PC-3 (cell line): ENCODE results near the gene CFHR4. TPM values are rescaled to one million over a fixed set of nuclear protein-coding genes. Genes with fewer than 3 reads are reported as not detected.
"Not testable (repeated sequence)": the region's sequence is repeated elsewhere in the genome, so short reads cannot be mapped to it uniquely, and the experiment has no call there.

Experiments used
- ATAC-seq: fragments of 200-7000 bp; cut with Tn5 transposase; 2 replicates; pipeline ENCODE4 v1.9.1; 2020; ENCODE audit warnings: mild to moderate bottlenecking, moderate library complexity
- BruUV-seq: library from RNA; stranded (reverse); fragments of 400-500 nt; replicated peaks from 2 replicates; lab custom pipeline; 2021; lab: Mats Ljungman, UMichigan
- CTCF ChIA-PET: fragments of 300-600 bp; sonication (Branson Sonifier 250); formaldehyde crosslinking; loops from one replicate; lab custom pipeline; 2022; ENCODE audit warnings: antibody characterized with exemption; lab: Charles Lee
- POLR2A ChIA-PET: fragments of 300-600 bp; sonication (Branson Sonifier 250); formaldehyde crosslinking; loops from one replicate; lab custom pipeline; 2022; ENCODE audit warnings: antibody characterized with exemption; ENCODE audit not compliant: unreplicated experiment; lab: Charles Lee
- DNase-seq: peaks from one replicate; pipeline ENCODE4 v3.0.0-alpha.2; 2015
- H2AFZ ChIP-seq: fragments of 300-600 bp; sonication (generic); 2 replicates; pipeline ENCODE4 v1.6.0; 2016; ENCODE audit warnings: antibody characterized with exemption, low read length
- H3F3A ChIP-seq: fragments of 300-600 bp; sonication (generic); one replicate; pipeline ENCODE4 v1.6.0; 2017; ENCODE audit warnings: antibody characterized with exemption, low read length, control low read depth, mild to moderate bottlenecking; ENCODE audit not compliant: unreplicated experiment
- H3K27ac ChIP-seq: fragments of 300-600 bp; sonication (generic); 2 replicates; pipeline ENCODE4 v1.5.1; 2016; ENCODE audit warnings: mild to moderate bottlenecking, low read length
- H3K27me3 ChIP-seq: fragments of 300-600 bp; sonication (generic); 2 replicates; pipeline ENCODE4 v1.6.1; 2016; ENCODE audit warnings: low read length, mixed read lengths
- H3K36me3 ChIP-seq: fragments of 300-600 bp; sonication (generic); 2 replicates; pipeline ENCODE4 v1.6.1; 2016; ENCODE audit warnings: low read depth, mixed run types, low read length, mixed read lengths
- H3K4me1 ChIP-seq: fragments of 300-600 bp; sonication (generic); 2 replicates; pipeline ENCODE4 v1.5.1; 2016; ENCODE audit warnings: low read length; ENCODE audit not compliant: insufficient read depth
- H3K4me2 ChIP-seq: fragments of 300-600 bp; sonication (generic); 2 replicates; pipeline ENCODE4 v1.6.0; 2016; ENCODE audit warnings: low read length
- H3K4me3 ChIP-seq: fragments of 300-600 bp; sonication (generic); 2 replicates; pipeline ENCODE4 v1.5.1; 2016; ENCODE audit warnings: mild to moderate bottlenecking, low read length, mixed read lengths
- H3K79me2 ChIP-seq: fragments of 300-600 bp; sonication (generic); 2 replicates; pipeline ENCODE4 v1.6.1; 2017; ENCODE audit warnings: low read length, mixed read lengths
- H3K9ac ChIP-seq: fragments of 300-600 bp; sonication (generic); 2 replicates; pipeline ENCODE4 v1.6.0; 2016; ENCODE audit warnings: mild to moderate bottlenecking, low read length
- H3K9me2 ChIP-seq: fragments of 300-600 bp; sonication (generic); replicated peaks from 2 replicates; pipeline ENCODE4 v1.6.1; 2016; ENCODE audit warnings: mixed run types, low read length, mixed read lengths
- H3K9me3 ChIP-seq: fragments of 300-600 bp; sonication (generic); 2 replicates; pipeline ENCODE4 v1.6.1; 2016; ENCODE audit warnings: low read length, mixed read lengths
- H4K20me1 ChIP-seq: fragments of 300-600 bp; sonication (generic); 2 replicates; pipeline ENCODE4 v1.6.1; 2016; ENCODE audit warnings: low read length, mixed read lengths
- EZH2 ChIP-seq: fragments of 300-600 bp; sonication (generic); IDR thresholded peaks from one replicate; pipeline ENCODE4 v1.6.1; 2017; ENCODE audit warnings: antibody characterized with exemption, mild to moderate bottlenecking, low read length; ENCODE audit not compliant: unreplicated experiment
- EZH2phosphoT487 ChIP-seq: fragments of 300-600 bp; sonication (generic); IDR thresholded peaks from 2 replicates; pipeline ENCODE4 v1.6.1; 2018; ENCODE audit warnings: mild to moderate bottlenecking, antibody characterized with exemption, low read length, borderline replicate concordance
- intact Hi-C: fragments of 100-400 bp; cut with micrococcal nuclease; formaldehyde crosslinking; loops from 2 replicates; pipeline ENCODE4 v1.9.0; 2023
- total RNA-seq: library from RNA; depleted of rRNA; stranded (reverse); fragments of >200 nt; gene quantifications from 2 replicates; pipeline ENCODE4 v1.2.3, GENCODE V29; 2014
- TF ChIP-seq, protein P1 (sequence below): fragments of 300-600 bp; sonication (generic); conservative IDR thresholded peaks from 2 replicates; pipeline ENCODE4 v1.5.1; 2017; ENCODE audit warnings: antibody characterized with exemption, low read depth, mild to moderate bottlenecking, low read length

Gene CFHR4
- total RNA-seq, 1 experiment from 2014 or later, result not detected

DNA sequence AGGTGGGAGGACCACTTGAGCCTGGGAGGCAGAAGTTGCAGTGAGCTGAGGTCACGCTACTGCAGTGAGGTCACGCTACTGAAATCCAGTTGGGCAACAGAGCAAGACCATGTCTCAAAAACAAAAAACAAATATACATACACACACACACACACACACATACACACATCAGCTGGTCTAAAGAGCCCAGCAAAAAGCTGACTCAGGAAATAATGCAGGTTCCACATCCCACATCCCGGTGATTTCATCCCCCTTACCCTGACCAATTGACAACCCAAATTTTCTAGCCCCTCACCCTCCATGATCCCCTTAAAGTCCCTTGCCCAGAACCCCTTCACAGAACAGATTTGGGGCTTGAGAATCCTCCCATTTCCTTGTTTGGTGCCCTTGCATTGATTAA lies 11.9 kb upstream of the CFHR4 start:
- BruUV-seq, result no TSS peak
- ATAC-seq, result no peak
- H4K20me1 ChIP-seq, result no peaks in the 10 kb centered on the region

DNA sequence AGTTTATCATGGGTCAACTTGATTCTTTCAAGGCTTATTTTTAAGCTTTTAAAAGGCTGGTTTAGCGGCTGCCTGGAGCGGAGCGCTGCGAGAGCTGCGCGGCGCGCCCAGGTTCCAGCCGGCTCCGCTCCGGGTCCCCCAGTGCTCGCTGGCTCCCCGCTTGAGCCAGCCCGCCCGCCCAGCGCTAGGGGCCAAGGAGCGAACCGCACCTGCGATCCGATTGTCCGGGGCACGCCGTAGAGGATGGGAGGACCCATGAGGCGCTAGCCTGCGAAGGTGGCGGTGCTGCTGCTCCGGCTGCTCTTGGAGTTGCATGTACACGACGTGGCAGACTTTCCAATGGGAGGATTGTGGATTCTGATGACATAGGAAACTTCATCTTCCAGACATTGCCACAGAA lies 9.9 kb upstream of the CFHR4 start:
- POLR2A ChIA-PET, result no interaction called here
- no peaks in the 10 kb centered on the region for H4K20me1 ChIP-seq
- ATAC-seq (no peak), DNase-seq (no peak)
- no peak overlapping the region for H3K4me2 ChIP-seq
- no peaks in the 10 kb centered on the region for H3F3A ChIP-seq
- H3K27ac ChIP-seq, result no peak overlapping the region
- no peaks in the 10 kb centered on the region for H3K9me3 ChIP-seq
- no TSS peak for BruUV-seq
- H2AFZ ChIP-seq, result no peak overlapping the region
- intact Hi-C loops, result no loop called here
- no peaks in the 10 kb centered on the region for H3K79me2 ChIP-seq
- no peaks in the 10 kb centered on the region for H3K36me3 ChIP-seq
- TF ChIP-seq EZH2 (no peak), EZH2phosphoT487 (no peak)
- TF ChIP-seq, protein P1, sequence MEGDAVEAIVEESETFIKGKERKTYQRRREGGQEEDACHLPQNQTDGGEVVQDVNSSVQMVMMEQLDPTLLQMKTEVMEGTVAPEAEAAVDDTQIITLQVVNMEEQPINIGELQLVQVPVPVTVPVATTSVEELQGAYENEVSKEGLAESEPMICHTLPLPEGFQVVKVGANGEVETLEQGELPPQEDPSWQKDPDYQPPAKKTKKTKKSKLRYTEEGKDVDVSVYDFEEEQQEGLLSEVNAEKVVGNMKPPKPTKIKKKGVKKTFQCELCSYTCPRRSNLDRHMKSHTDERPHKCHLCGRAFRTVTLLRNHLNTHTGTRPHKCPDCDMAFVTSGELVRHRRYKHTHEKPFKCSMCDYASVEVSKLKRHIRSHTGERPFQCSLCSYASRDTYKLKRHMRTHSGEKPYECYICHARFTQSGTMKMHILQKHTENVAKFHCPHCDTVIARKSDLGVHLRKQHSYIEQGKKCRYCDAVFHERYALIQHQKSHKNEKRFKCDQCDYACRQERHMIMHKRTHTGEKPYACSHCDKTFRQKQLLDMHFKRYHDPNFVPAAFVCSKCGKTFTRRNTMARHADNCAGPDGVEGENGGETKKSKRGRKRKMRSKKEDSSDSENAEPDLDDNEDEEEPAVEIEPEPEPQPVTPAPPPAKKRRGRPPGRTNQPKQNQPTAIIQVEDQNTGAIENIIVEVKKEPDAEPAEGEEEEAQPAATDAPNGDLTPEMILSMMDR, result no peak
- H3K27me3 ChIP-seq, result no peaks in the 10 kb centered on the region
- H3K4me3 ChIP-seq, result no peak overlapping the region
- H3K9me2 ChIP-seq, result no peaks in the 10 kb centered on the region
- H3K9ac ChIP-seq, result no peak overlapping the region
- H3K4me1 ChIP-seq, result no peaks in the 10 kb centered on the region
- CTCF ChIA-PET, result no interaction called here

More for the DNA sequence above, 11.9 kb upstream of the CFHR4 start:
- TF ChIP-seq, protein P1, result no peak
- TF ChIP-seq EZH2 (no peak), EZH2phosphoT487 (no peak)
- no peak for DNase-seq
- intact Hi-C loops, result no loop called here
- no peak overlapping the region for H2AFZ ChIP-seq
- H3K27me3 ChIP-seq, result no peaks in the 10 kb centered on the region
- H3K9me3 ChIP-seq, result no peaks in the 10 kb centered on the region
- CTCF ChIA-PET, result no interaction called here
- H3K79me2 ChIP-seq, result no peaks in the 10 kb centered on the region
- H3F3A ChIP-seq, result no peaks in the 10 kb centered on the region
- no peak overlapping the region for H3K4me2 ChIP-seq
- no peaks in the 10 kb centered on the region for H3K36me3 ChIP-seq
- no peak overlapping the region for H3K27ac ChIP-seq
- no peaks in the 10 kb centered on the region for H3K9me2 ChIP-seq
- no peak overlapping the region for H3K9ac ChIP-seq
- H3K4me3 ChIP-seq, result no peak overlapping the region
- H3K4me1 ChIP-seq, result no peaks in the 10 kb centered on the region
- POLR2A ChIA-PET, result no interaction called here

DNA sequence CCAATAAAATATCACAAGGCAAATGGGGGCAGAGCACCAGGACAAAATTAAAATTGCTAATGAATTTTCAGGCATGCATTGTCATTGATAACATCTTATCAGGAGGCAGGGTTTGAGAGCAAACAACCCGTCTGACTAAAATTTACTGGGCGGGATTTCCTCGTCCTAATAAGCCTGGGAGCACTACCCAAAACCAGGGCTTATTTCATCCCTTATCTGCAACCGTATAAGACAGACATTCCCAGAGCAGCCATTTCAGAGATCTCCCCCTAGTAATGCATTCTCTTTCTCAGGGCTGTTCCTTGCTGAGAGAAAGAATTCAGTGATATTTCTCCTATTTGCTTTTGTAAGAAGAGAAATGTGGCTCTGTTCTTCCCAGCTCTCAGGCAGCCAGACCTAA lies 1.3 kb upstream of the CFHR4 start:
- H3K27ac ChIP-seq, H3K9me3 ChIP-seq, H3K27me3 ChIP-seq, CTCF ChIA-PET, ATAC-seq, H3K4me1 ChIP-seq, POLR2A ChIA-PET, DNase-seq, H3K9me2 ChIP-seq, H3K9ac ChIP-seq, H3F3A ChIP-seq, H3K36me3 ChIP-seq, BruUV-seq, H3K79me2 ChIP-seq, H3K4me2 ChIP-seq, H3K4me3 ChIP-seq, H4K20me1 ChIP-seq, H2AFZ ChIP-seq, intact Hi-C loops: not testable (repeated sequence)
